AG09309 (cell line): Measurements from ENCODE around the gene UBE3B.

ENCODE experiments used
- DNase-seq: peaks from one replicate; pipeline ENCODE4 v3.0.0-alpha.2; 2010; ENCODE audit warnings: low read depth
- H3K4me3 ChIP-seq: 2 replicates; pipeline ENCODE4 v1.5.1; 2011; ENCODE audit warnings: mild to moderate bottlenecking, low read depth, low read length, moderate library complexity; ENCODE audit not compliant: control insufficient read depth
- TF ChIP-seq, protein P1 (sequence below): IDR thresholded peaks from 2 replicates; pipeline ENCODE4 v1.5.1; 2011; ENCODE audit warnings: mild to moderate bottlenecking, low read depth, low read length, inconsistent platforms; ENCODE audit not compliant: insufficient read depth, control insufficient read depth; ENCODE audit errors: missing control alignments

UBE3B gene

DNA sequence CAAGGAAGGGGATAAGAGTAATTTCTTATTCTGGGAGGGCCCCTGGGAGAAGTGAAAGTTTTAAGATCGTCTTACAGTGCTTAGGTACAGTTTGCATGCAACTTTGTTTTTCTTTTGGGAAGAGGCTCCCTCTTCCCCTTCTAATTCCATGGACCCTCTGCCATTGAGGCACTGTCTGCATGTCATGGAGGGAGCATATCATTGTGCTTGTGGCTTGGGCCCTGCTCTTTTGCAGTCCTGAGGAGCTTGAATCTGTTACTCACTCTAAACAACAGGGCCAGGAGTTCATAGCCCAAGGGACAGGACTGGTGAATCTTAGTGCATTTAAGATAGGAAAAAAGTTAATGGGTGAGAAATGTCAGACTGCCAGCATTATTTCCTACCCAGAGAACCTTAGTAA, 2.3 kb downstream of the UBE3B start:
- DNase-seq = no peak
- H3K4me3 ChIP-seq = no peak overlapping the region
- TF ChIP-seq, protein P1, sequence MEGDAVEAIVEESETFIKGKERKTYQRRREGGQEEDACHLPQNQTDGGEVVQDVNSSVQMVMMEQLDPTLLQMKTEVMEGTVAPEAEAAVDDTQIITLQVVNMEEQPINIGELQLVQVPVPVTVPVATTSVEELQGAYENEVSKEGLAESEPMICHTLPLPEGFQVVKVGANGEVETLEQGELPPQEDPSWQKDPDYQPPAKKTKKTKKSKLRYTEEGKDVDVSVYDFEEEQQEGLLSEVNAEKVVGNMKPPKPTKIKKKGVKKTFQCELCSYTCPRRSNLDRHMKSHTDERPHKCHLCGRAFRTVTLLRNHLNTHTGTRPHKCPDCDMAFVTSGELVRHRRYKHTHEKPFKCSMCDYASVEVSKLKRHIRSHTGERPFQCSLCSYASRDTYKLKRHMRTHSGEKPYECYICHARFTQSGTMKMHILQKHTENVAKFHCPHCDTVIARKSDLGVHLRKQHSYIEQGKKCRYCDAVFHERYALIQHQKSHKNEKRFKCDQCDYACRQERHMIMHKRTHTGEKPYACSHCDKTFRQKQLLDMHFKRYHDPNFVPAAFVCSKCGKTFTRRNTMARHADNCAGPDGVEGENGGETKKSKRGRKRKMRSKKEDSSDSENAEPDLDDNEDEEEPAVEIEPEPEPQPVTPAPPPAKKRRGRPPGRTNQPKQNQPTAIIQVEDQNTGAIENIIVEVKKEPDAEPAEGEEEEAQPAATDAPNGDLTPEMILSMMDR = no peak

DNA sequence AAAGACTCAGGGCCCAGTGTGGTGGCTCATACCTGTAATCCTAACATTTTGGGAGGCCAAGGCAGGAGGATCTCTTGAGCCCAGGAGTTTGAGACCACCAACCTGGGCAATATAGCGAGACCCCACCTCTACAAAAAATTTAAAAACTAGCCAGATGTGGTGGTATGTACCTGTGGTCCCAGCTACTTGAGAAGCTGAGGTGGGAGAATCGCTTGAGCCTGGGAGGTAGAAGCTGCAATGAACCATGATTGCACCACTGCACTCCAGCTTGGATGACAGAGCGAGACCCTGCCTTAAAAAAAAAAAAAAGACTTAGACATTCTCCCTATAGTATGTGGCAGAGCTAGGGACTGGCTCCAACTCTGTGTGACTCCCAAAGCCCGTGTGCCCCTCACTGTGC, 2.9 kb downstream of the UBE3B start:
- no peak for DNase-seq
- TF ChIP-seq, protein P1 = no peak
- no peak overlapping the region for H3K4me3 ChIP-seq

DNA sequence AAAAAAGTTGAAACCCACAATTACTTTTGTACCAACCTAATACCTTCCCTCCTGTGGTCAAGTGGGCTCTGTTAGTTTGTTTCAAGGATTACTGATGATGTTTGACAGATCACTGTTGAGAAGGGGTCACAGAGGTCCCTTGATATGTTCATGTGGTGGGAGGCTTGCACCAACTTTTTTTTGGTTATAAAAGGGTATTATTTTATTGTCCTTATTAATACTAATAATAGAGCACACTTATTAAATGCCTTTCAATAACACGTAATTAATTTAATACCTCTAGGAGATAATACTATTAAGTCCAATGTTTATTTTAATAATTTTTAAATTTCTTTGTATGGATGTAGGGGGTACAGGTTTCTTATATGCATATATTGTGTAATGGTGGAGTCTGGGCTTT, 4.4 kb downstream of the UBE3B start:
- TF ChIP-seq, protein P1 = no peak
- H3K4me3 ChIP-seq = no peak overlapping the region
- DNase-seq = no peak

DNA sequence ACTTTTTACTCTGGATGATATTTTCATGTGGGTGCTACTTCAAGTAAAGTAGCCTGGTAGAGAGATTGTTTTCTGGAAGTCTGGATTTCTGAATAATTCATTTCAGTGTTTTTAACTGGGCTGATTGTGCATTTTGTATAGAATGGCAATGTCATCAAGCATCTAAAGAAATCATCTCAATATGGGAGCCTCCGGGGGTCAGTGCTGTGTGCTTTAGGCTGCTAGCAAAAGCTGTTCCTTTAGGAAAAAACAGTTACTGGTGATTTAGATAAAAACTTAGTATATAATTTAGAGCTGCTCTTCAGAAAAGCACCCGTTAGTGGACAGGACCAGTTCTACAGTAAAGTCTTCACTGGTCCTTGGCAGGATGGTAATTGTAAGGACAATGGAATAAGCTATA, 5.1 kb downstream of the UBE3B start:
- H3K4me3 ChIP-seq = no peak overlapping the region
- DNase-seq = no peak
- TF ChIP-seq, protein P1 = no peak

DNA sequence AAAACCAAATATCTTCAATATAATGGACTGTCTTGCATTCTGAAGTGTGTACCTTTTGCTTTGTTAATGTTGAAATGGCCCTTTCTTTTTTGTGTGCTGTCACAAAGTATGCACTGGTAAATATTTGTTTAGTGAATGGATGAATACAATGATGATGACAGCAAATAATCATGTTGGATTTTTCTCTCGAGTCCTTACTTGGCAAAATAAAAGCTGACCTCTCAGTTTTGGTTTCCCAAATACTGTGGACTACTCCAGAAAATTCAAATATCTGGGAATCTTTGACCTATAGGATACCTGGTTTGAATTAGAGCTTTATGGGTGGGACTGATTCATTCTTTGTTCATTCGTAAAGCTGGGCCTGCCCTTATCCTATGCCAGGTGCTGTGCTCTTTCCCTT, 5.5 kb downstream of the UBE3B start:
- H3K4me3 ChIP-seq = no peak overlapping the region
- DNase-seq = no peak
- TF ChIP-seq, protein P1 = no peak

DNA sequence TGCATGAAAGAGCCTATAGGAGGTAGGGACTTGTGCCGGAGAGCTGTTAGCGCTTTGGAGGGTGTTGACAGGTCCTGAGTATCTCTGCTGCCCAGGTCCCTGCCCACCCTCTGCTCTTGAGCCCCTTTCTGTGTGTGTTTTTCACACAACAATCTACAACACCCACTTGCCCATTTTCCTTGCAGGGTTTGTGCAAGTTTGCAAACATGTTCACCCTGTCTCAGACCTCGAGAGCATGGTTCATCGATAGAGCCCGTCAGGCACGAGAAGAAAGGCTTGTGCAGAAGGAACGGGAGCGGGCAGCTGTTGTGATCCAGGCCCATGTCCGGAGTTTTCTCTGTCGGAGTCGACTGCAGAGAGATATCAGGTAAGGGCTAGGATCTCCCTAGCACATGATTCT, 5.9 kb downstream of the UBE3B start:
- no peak overlapping the region for H3K4me3 ChIP-seq
- TF ChIP-seq, protein P1 = no peak

DNA sequence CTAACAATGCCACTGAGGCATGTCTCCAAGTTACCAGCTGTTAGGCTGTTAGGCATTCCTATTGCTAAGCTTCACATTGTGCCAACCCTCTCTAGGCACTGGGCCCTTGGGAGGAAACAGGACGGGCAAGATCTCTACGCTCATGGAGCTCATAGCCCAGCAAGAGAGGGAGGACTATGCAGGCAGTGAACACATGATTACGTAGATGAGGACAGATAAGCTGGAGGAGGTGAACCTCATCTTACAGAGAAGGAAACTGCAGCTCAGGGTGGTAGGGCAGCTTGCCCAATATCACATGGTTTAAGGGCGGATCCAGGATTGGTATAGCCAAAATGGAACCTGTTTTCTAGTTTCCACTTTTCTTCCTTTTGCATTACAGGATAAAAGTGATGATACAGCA, 7.8 kb downstream of the UBE3B start:
- H3K4me3 ChIP-seq = no peak overlapping the region
- DNase-seq = no peak
- TF ChIP-seq, protein P1 = no peak

More for the DNA sequence above, 5.9 kb downstream of the UBE3B start:
- no peak for DNase-seq
